ENCODE data around the gene CACFD1. TPM values are rescaled to one million over a fixed set of nuclear protein-coding genes. Genes with fewer than 3 reads are reported as not detected.

The CACFD1 gene
- total RNA-seq, 1 experiment from 2014 or later = 22.5 TPM

DNA sequence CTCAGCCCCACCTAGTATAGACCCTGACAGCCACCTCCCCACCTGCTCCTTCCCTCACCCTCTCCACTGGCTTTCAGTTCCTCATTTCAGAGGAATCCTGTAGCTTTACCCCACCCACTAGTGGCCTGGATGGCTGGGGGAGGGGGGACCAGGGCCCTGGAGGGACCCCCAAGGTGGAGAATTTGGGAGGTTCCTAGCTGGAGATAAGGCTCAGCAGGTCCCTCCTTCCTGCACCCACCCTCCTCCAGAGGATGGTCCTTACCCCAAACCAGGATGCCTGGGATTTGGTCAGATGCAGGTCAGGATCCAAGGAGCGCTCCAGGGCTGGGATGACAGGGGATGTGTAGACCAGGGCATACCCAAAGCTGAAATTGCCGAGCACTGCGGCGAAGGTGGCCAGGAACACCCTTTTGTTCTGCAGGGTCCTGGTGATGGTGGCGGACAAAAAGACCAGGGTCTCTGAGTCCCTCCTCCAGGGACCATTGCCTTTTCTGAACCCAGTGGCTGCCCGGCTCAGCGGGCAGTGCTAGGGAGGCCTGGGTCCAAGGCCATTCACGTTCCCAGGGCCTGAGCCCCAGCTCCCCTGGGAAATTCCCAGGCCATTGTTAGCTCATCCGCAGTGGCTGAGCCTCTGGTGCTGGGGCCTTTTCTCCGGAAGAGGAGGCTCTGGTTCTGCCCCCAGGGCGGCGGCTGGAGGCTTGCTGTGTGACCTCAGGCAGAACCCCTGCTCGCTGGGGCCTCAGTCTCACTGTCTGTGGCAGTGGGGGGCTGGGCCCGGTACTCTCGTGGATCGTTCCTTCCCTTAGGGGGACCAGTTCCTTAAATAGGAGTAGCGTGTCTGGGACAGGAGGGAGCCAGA lies 18.4 kb downstream of the CACFD1 start:
- Mint-ChIP-seq H3K27ac (no peak overlapping the region; the same call in 1 of the 2 replicates), H3K36me3 (peaks cover 3% of the 10 kb centered on the region; the same call in 1 of the 2 replicates), H3K9me3 (no peaks in the 10 kb centered on the region), H3K4me3 (peak overlapping the region; percentile 74), H3K4me1 (peaks cover 13% of the 10 kb centered on the region), H3K27me3 (ENCODE audit: low read depth) (peaks cover 6% of the 10 kb centered on the region)
- ChIA-PET CTCF (interaction anchor here (0.6 to 2.6 kb wide), 9 partner anchors 9 to 929 kb away, joined by 3 to 17 read pairs (median 6); partner anchors contain the start of genes CACFD1, SURF1 and SURF2), POLR2A (interaction anchor here (0.6 kb wide), 1 partner anchor 17 kb away, joined by 3 read pairs; no protein-coding TSS in a partner anchor)
- TF ChIP-seq, protein P1, sequence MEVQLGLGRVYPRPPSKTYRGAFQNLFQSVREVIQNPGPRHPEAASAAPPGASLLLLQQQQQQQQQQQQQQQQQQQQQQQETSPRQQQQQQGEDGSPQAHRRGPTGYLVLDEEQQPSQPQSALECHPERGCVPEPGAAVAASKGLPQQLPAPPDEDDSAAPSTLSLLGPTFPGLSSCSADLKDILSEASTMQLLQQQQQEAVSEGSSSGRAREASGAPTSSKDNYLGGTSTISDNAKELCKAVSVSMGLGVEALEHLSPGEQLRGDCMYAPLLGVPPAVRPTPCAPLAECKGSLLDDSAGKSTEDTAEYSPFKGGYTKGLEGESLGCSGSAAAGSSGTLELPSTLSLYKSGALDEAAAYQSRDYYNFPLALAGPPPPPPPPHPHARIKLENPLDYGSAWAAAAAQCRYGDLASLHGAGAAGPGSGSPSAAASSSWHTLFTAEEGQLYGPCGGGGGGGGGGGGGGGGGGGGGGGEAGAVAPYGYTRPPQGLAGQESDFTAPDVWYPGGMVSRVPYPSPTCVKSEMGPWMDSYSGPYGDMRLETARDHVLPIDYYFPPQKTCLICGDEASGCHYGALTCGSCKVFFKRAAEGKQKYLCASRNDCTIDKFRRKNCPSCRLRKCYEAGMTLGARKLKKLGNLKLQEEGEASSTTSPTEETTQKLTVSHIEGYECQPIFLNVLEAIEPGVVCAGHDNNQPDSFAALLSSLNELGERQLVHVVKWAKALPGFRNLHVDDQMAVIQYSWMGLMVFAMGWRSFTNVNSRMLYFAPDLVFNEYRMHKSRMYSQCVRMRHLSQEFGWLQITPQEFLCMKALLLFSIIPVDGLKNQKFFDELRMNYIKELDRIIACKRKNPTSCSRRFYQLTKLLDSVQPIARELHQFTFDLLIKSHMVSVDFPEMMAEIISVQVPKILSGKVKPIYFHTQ (CRISPR knock-in tag; IDR thresholded peaks at IDR 0.05) = no peak
- TF ChIP-seq TP53 (CRISPR knock-in tag; IDR thresholded peaks at IDR 0.05) = no peak
- TF ChIP-seq, protein P2, sequence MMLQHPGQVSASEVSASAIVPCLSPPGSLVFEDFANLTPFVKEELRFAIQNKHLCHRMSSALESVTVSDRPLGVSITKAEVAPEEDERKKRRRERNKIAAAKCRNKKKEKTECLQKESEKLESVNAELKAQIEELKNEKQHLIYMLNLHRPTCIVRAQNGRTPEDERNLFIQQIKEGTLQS (CRISPR knock-in tag; conservative IDR thresholded peaks at IDR 0.05) = no peak
- TF ChIP-seq SOX15 (CRISPR knock-in tag; IDR thresholded peaks at IDR 0.05) = no peak
- TF ChIP-seq IRF2 (CRISPR knock-in tag; IDR thresholded peaks at IDR 0.05; ENCODE audit: borderline replicate concordance, low read depth) = no peak
- no peak for TF ChIP-seq TEAD4 (CRISPR knock-in tag; IDR thresholded peaks at IDR 0.05)
- TF ChIP-seq EMX1 (CRISPR knock-in tag; IDR thresholded peaks at IDR 0.05) = no peak
- no peak for TF ChIP-seq ZNF512 (CRISPR knock-in tag; IDR thresholded peaks at IDR 0.05; ENCODE audit: borderline replicate concordance)
- no peak for TF ChIP-seq ZBTB43 (CRISPR knock-in tag; IDR thresholded peaks at IDR 0.05)
- no peak for TF ChIP-seq NR1H2 (CRISPR knock-in tag; IDR thresholded peaks at IDR 0.05)
- no peak for TF ChIP-seq IRF1 (CRISPR knock-in tag; IDR thresholded peaks at IDR 0.05)
- TF ChIP-seq, protein P3, sequence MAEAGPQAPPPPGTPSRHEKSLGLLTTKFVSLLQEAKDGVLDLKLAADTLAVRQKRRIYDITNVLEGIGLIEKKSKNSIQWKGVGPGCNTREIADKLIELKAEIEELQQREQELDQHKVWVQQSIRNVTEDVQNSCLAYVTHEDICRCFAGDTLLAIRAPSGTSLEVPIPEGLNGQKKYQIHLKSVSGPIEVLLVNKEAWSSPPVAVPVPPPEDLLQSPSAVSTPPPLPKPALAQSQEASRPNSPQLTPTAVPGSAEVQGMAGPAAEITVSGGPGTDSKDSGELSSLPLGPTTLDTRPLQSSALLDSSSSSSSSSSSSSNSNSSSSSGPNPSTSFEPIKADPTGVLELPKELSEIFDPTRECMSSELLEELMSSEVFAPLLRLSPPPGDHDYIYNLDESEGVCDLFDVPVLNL (CRISPR knock-in tag; IDR thresholded peaks at IDR 0.05; ENCODE audit: borderline replicate concordance, low read depth) = no peak
- no peak for TF ChIP-seq ZBTB21 (CRISPR knock-in tag; IDR thresholded peaks at IDR 0.05; ENCODE audit: borderline replicate concordance)
- TF ChIP-seq E2F5 (CRISPR knock-in tag; IDR thresholded peaks at IDR 0.05) = no peak
- TF ChIP-seq NFATC4 (CRISPR knock-in tag; IDR thresholded peaks at IDR 0.05) = no peak
- TF ChIP-seq ESRRA (CRISPR knock-in tag; IDR thresholded peaks at IDR 0.05; ENCODE audit: borderline replicate concordance) = no peak
- DNase-seq (ENCODE audit: low spot score) (no peak), ATAC-seq (peak; percentile 12)

Measured in WTC11 (cell line).